ENCODE results near the gene AUP1. TPM values are rescaled to one million over a fixed set of nuclear protein-coding genes. Genes with fewer than 3 reads are reported as not detected.
"Not testable (repeated sequence)": the region's sequence is repeated elsewhere in the genome, so short reads cannot be mapped to it uniquely, and the experiment has no call there.

AUP1 gene
- polyA plus RNA-seq, 1 donor from 2014 or later, result 108 TPM

DNA sequence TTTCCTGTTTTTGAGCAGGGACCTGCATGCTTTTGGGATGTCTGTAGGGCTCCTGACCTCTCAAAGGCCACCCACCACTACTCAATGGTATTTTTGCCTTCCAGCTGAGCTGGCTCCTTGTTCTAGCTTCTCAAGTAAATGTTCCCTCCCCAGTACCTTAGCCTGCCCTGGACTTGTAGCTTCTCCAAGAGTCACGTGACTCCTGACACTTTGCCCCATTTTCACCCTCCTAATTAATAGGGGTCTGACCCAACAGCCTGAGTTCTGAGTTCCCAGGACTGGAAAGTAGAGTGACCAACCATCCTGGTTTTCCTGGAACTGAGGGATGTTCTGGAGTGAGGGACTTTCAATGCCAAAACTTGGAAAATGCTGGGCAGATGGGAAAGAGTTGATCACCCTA, 34.1 kb downstream of the AUP1 start:
- H3K4me1 Mint-ChIP-seq, result peaks cover 8 to 14% (median 12%) of the 10 kb centered on the region in 3 donors
- H3K27ac Mint-ChIP-seq, result peak overlapping the region in 1 of 3 donors; percentile 81
- peaks cover 22% of the 10 kb centered on the region for H3K27me3 Mint-ChIP-seq
- peaks cover 4% of the 10 kb centered on the region for H3K36me3 Mint-ChIP-seq
- no peaks in the 10 kb centered on the region for H3K9me3 Mint-ChIP-seq
- H3K4me3 Mint-ChIP-seq, result no peak overlapping the region

GRCh38 chr2:74493546-74493945, 36.0 kb downstream of the AUP1 start:
- peaks cover 8% of the 10 kb centered on the region for H3K36me3 Mint-ChIP-seq
- H3K4me1 Mint-ChIP-seq, result peaks cover 3 to 6% (median 5%) of the 10 kb centered on the region in 3 donors
- peaks cover 9% of the 10 kb centered on the region for H3K27me3 Mint-ChIP-seq
- no peaks in the 10 kb centered on the region for H3K9me3 Mint-ChIP-seq
- H3K27ac Mint-ChIP-seq, result no peak overlapping the region
- peak overlapping the region in 1 of 4 donors; percentile 20 for H3K4me3 Mint-ChIP-seq

GRCh38 chr2:74491648-74492544, 37.6 kb downstream of the AUP1 start:
- Mint-ChIP-seq H3K4me1 (peaks cover 0 to 1% (median 0%) of the 10 kb centered on the region in 3 donors), H3K9me3 (no peaks in the 10 kb centered on the region), H3K27ac (peak overlapping the region in 1 of 3 donors; percentile 43), H3K4me3 (no peak overlapping the region), H3K36me3 (peaks cover 8% of the 10 kb centered on the region), H3K27me3 (no peaks in the 10 kb centered on the region)

- no peaks in the 10 kb centered on the region for H3K9me3 Mint-ChIP-seq
- no peaks in the 10 kb centered on the region for H3K27me3 Mint-ChIP-seq
- H3K27ac Mint-ChIP-seq, result no peak overlapping the region
- no peak overlapping the region for H3K4me3 Mint-ChIP-seq
- H3K4me1 Mint-ChIP-seq, result peaks cover 0 to 5% (median 4%) of the 10 kb centered on the region in 3 donors
- peaks cover 10% of the 10 kb centered on the region for H3K36me3 Mint-ChIP-seq
Observed at GRCh38 chr2:74489906-74490305, 39.6 kb downstream of the AUP1 start.

GRCh38 chr2:74488643-74489481, 40.6 kb downstream of the AUP1 start:
- Mint-ChIP-seq H3K4me3 (no peak overlapping the region), H3K27ac (no peak overlapping the region), H3K9me3 (no peaks in the 10 kb centered on the region), H3K36me3 (peaks cover 10% of the 10 kb centered on the region), H3K4me1 (peaks cover 0 to 5% (median 4%) of the 10 kb centered on the region in 3 donors), H3K27me3 (no peaks in the 10 kb centered on the region)

- Mint-ChIP-seq H3K36me3 (peaks cover 9% of the 10 kb centered on the region), H3K27me3 (no peaks in the 10 kb centered on the region), H3K9me3 (no peaks in the 10 kb centered on the region), H3K4me3 (no peak overlapping the region), H3K4me1 (peaks cover 8 to 15% (median 14%) of the 10 kb centered on the region in 3 donors), H3K27ac (no peak overlapping the region)
Observed at GRCh38 chr2:74486141-74486540, 43.4 kb downstream of the AUP1 start.

DNA sequence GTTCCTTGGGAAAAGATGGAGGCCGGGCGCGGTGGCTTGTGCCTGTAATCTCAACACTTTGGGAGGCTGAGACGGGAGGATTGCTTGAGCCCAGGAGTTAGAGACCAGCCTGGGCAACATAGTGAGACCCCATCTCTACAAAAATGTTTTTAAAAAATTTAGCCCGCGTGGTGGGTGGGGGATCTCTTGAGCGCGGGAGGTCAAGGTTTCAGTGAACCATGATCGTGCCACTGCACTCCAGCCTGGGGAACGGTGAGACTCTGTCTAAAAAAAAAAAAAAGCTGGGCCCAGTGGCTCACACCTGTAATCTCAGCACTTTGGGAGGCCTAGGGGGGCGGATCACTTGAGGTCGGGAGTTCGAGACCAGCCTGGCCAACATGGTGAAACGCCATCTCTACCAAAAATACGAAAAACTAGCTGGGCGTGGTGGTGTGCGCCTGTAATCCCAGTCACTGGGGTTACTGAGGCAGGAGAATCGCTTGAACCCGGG, 45.8 kb downstream of the AUP1 start:
- peak overlapping the region in 2 of 3 donors; percentile 66 to 97 for H3K27ac Mint-ChIP-seq

GRCh38 chr2:74482801-74483674, 46.5 kb downstream of the AUP1 start, which contains the start of the genes CCDC142 and TTC31:
Gene CCDC142 (minus strand): TSS chr2:74482998. CDS start chr2:74482837, 161 bp downstream.
Gene TTC31 (plus strand): TSS chr2:74483081. CDS start chr2:74483096, 15 bp downstream.
- peak within 1 kb of the TSS; percentile 66 to 99 (median 97) for H3K27ac Mint-ChIP-seq
- no peaks in the 10 kb centered on the region for H3K27me3 Mint-ChIP-seq
- H3K36me3 Mint-ChIP-seq, result peaks cover 6% of the 10 kb centered on the region
- H3K9me3 Mint-ChIP-seq, result no peaks in the 10 kb centered on the region
- H3K4me1 Mint-ChIP-seq, result peaks cover 12 to 22% (median 20%) of the 10 kb centered on the region in 3 donors
- peak within 1 kb of the TSS; percentile 90 to 100 (median 100) for H3K4me3 Mint-ChIP-seq

More for the DNA sequence above, 45.8 kb downstream of the AUP1 start:
- not testable (repeated sequence) for H3K27me3 Mint-ChIP-seq, H3K36me3 Mint-ChIP-seq, H3K9me3 Mint-ChIP-seq
- Mint-ChIP-seq H3K4me3 (peak overlapping the region; percentile 90 to 100 (median 100)), H3K4me1 (peaks cover 12 to 22% (median 20%) of the 10 kb centered on the region in 3 donors)

GRCh38 chr2:74481961-74482800, 47.3 kb downstream of the AUP1 start:
- H3K9me3 Mint-ChIP-seq, result no peaks in the 10 kb centered on the region
- H3K27me3 Mint-ChIP-seq, result no peaks in the 10 kb centered on the region
- peak overlapping the region; percentile 90 to 100 (median 100) for H3K4me3 Mint-ChIP-seq
- peaks cover 12 to 22% (median 20%) of the 10 kb centered on the region in 3 donors for H3K4me1 Mint-ChIP-seq
- H3K27ac Mint-ChIP-seq, result peak overlapping the region; percentile 66 to 99 (median 97)
- peaks cover 6% of the 10 kb centered on the region for H3K36me3 Mint-ChIP-seq

DNA sequence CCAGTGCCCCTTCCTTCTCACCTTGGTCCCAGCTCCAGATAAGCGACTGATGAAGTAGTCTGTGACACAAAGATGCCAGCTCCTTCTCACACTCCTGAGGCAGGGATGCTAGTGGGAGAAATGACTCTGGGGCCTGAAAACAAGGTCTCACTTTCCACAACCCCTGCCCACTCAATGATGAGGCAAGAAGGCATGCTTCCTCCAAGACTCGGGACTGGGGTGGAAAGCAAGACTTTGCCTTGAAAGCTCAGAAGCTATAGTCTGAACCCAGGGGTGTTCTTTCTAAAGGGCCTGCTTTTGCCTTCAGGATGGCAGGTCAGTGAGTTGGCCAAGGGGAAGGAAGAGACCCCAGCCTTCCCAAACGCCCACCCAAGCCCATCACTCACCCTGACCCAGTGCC, 48.1 kb downstream of the AUP1 start:
- no peak overlapping the region for H3K27ac Mint-ChIP-seq
- H3K36me3 Mint-ChIP-seq, result peaks cover 8% of the 10 kb centered on the region
- peak overlapping the region; percentile 83 to 100 (median 95) for H3K4me3 Mint-ChIP-seq
- peaks cover 12 to 20% (median 20%) of the 10 kb centered on the region in 3 donors for H3K4me1 Mint-ChIP-seq
- no peaks in the 10 kb centered on the region for H3K27me3 Mint-ChIP-seq
- H3K9me3 Mint-ChIP-seq, result no peaks in the 10 kb centered on the region
